Measurements from ENCODE around the gene SH3BP5.

DNA sequence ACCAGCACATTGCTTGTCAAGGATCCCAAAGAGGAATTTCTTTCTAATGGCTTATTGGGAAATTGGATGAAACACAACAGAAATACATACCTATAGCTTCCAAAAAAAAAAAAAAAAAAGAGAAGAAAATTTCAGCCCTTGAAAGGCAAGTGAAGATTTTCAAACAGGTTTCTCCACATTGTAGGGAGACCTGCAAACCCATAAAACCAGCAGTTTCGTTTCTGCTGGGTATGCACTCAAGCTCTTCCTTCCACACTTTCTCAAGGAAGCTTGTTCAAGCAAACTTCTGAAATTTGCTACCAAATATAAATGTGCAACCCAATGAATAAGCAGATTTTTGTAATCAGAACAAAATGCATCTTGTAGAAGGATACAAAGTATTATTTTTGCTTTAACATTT lies 15.9 kb upstream of the SH3BP5 start:
- TF ChIP-seq EZH2 (IDR thresholded peaks at IDR 0.05; ENCODE audit: borderline replicate concordance, low read depth, low read length, poor library complexity, severe bottlenecking), result no peak
- TF ChIP-seq, protein P1, sequence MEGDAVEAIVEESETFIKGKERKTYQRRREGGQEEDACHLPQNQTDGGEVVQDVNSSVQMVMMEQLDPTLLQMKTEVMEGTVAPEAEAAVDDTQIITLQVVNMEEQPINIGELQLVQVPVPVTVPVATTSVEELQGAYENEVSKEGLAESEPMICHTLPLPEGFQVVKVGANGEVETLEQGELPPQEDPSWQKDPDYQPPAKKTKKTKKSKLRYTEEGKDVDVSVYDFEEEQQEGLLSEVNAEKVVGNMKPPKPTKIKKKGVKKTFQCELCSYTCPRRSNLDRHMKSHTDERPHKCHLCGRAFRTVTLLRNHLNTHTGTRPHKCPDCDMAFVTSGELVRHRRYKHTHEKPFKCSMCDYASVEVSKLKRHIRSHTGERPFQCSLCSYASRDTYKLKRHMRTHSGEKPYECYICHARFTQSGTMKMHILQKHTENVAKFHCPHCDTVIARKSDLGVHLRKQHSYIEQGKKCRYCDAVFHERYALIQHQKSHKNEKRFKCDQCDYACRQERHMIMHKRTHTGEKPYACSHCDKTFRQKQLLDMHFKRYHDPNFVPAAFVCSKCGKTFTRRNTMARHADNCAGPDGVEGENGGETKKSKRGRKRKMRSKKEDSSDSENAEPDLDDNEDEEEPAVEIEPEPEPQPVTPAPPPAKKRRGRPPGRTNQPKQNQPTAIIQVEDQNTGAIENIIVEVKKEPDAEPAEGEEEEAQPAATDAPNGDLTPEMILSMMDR (conservative IDR thresholded peaks at IDR 0.05; ENCODE audit: low read depth, low read length), result no peak
